Cardiac septum (tissue), 1 donor: ENCODE data around the gene MZT2B. TPM values are rescaled to one million over a fixed set of nuclear protein-coding genes. Genes with fewer than 3 reads are reported as not detected.

Source experiments
- total RNA-seq: library from RNA; stranded (reverse); fragmentation: NEBNext Ultra II Directional; extraction: Animal tissue kit (Norgen Biotek cat#: 25700); gene quantifications from one replicate; pipeline ENCODE4 v1.2.1, GENCODE V29; 2021
- donor health status: DM: no; HTN: no; CAD: no.

The MZT2B gene
- total RNA-seq, 1 donor from 2014 or later: 253 TPM

Other genes with a start within 250 kb of the MZT2B start
- not detected for gene RAB6C, start 202.6 kb upstream of the MZT2B start, total RNA-seq
- gene POTEF, start 53.0 kb upstream of the MZT2B start, total RNA-seq: not detected
- gene CCDC74B, start 37.1 kb upstream of the MZT2B start, total RNA-seq: 0.81 TPM
- 22.5 TPM for gene SMPD4, start 660 bp upstream of the MZT2B start, total RNA-seq
- 1.2 TPM for gene TUBA3E, start 16.2 kb downstream of the MZT2B start, total RNA-seq
- 60.7 TPM for gene IMP4, start 160.6 kb downstream of the MZT2B start, total RNA-seq
- 13.4 TPM for gene PTPN18, start 173.8 kb downstream of the MZT2B start, total RNA-seq